Cardiac fibroblast (primary cell): ENCODE results near the gene TM4SF4.

ENCODE experiments used
- DNase-seq, 2 donors: peaks; one replicate each; pipeline versions ENCODE4 v3.0.0 to v3.0.0-alpha.2; 2010; ENCODE audit warnings: low read depth in 2 of 2
- H3K4me3 ChIP-seq, 2 donors: replicated peaks in 1 of 2; 1 replicate in 1 of 2; 2 replicates in 1 of 2; pipeline ENCODE4 v1.5.1; 2011; ENCODE audit warnings: low read depth in 2 of 2, low read length in 2 of 2, mild to moderate bottlenecking in 2 of 2, moderate library complexity in 1 of 2
- TF ChIP-seq, protein P1 (sequence below): IDR thresholded peaks from one replicate; pipeline ENCODE4 v1.5.1; 2011; ENCODE audit warnings: low read depth, mild to moderate bottlenecking, low read length, inconsistent platforms

Gene TM4SF4

DNA sequence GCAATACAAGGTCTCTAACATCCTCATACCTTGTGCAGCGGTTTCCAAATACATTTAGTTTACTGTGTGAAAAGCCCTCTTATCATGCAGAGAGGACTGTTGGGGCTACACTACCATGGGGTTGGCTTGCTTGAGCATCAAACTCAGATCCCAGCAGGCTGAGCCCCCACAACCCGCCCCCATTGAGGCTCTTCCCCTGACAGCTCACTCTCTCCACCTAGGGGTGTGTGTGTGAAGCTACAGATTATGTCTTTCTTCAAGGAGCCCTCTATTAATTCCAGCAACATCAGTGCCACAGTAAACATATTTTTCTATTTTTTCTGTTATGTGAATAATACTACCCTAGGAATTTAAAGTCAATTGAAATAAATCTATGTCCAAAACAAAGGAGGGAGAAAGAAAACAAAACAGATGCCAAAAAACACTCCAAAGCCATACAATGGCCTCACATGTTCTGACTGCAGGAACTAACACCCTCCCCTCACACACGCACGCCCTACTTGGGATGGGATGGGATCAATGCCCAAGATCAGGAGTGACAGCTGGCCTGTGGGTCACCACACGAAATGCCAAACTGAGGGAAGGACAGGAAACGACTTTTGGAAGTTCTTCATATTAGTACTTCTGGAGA, 14.7 kb downstream of the TM4SF4 start:
- TF ChIP-seq, protein P1, sequence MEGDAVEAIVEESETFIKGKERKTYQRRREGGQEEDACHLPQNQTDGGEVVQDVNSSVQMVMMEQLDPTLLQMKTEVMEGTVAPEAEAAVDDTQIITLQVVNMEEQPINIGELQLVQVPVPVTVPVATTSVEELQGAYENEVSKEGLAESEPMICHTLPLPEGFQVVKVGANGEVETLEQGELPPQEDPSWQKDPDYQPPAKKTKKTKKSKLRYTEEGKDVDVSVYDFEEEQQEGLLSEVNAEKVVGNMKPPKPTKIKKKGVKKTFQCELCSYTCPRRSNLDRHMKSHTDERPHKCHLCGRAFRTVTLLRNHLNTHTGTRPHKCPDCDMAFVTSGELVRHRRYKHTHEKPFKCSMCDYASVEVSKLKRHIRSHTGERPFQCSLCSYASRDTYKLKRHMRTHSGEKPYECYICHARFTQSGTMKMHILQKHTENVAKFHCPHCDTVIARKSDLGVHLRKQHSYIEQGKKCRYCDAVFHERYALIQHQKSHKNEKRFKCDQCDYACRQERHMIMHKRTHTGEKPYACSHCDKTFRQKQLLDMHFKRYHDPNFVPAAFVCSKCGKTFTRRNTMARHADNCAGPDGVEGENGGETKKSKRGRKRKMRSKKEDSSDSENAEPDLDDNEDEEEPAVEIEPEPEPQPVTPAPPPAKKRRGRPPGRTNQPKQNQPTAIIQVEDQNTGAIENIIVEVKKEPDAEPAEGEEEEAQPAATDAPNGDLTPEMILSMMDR, result peak; percentile 85
- DNase-seq, result peak; percentile 47 to 50
- H3K4me3 ChIP-seq, result no peak overlapping the region

DNA sequence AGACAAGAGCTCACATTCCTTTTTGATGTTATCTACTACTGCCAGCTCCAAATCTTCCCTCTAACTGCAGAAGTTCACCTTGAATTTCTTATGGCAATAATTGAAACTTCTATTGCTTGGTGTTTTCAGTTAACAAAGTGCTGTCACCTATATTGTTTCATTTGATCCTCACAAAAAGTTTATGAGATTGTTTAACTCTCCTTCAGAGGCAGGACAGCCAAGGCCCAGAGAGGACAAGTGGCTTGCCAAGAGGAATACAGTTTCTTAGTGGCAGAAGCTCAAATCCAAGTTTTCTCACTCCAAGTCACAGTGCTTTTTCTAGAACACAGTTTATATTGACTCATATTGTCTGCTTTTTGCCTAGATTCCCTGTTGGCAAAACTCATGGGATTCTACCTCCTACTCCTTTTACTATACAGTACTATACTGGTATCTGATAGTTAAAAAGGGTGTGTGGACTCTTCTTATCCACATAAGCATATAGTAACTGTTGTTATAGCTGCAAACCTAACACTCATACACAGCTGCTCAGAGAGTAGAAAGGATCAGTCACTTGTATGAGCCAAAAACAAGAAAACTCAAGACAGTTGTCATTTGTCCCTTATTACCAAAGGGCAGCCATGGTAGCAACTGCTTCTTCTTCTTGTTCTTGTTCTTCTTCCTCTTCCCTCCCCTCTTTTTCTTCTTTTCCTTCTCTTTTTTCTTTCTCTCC, 15.9 kb downstream of the TM4SF4 start:
- TF ChIP-seq, protein P1, result no peak
- H3K4me3 ChIP-seq, result no peak overlapping the region
- no peak for DNase-seq

DNA sequence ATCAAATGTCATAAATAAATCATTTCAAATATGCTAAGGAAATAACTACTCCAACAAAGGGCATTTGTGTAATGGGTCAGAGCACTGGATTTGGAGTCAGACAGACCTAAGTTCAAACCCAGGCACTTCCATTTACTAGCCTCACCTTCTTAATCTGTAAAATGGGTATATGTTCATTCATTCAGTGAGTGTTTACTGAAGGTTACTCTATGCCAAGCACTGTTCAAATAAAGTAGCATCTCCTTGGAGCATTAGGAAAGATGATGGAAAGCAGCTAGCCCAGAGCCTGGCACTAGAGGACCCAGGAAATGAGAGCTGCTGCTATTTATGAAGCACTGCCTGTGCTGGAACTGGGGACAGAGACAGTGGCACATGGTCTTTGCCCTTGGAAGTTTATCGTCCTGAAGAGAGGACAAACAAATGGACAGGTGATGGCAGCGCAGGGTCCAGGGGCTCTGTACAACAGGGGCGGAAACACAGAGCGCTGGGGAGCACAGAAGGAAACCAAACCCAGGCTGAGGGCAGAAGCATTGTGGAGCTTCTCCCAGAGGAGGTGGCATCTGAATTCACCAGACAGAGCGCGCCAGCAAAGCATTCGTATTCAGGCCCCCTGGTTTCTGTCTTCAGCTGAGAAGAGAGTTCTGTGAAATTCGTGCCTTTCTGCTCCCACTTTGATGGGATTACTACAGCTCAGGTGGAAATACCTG, 19.0 kb downstream of the TM4SF4 start:
- TF ChIP-seq, protein P1, result no peak
- H3K4me3 ChIP-seq, result no peak overlapping the region
- no peak for DNase-seq

DNA sequence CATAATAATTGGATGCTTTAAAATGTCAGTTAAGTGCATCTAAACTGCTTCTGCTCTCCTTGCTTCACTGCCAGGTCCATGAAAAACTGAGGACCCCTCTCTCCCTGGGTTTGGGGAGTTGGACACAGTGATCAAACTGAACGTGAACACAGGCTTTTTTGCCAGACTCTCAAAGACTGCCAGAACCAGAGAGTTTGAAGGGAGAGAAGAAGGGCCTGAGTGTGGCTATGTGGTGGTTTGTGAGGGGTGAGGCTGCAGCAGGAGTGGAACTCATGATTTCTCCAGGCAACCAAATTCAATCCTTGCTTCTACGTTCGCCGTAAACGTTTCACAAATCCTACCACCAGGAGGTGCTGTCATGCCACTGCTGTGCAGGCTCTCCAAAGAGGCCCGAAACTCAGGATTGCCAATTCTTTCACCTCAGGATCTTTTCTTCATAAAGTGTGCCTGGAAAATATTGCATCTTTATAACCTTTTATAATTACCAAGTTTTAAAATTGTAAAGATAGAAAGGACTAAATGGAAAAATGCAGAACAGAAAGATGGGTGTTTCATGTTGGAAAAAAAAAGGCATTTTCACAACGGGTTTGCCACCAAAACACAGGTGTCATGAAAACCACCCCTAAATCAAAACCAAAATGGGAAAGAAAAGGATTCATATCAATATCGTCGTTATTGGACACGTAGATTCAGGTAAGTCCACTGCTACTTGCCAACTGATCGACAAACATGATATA, 19.7 kb downstream of the TM4SF4 start:
- DNase-seq, result peak; percentile 86
- TF ChIP-seq, protein P1, result peak; percentile 89
- no peak overlapping the region for H3K4me3 ChIP-seq

DNA sequence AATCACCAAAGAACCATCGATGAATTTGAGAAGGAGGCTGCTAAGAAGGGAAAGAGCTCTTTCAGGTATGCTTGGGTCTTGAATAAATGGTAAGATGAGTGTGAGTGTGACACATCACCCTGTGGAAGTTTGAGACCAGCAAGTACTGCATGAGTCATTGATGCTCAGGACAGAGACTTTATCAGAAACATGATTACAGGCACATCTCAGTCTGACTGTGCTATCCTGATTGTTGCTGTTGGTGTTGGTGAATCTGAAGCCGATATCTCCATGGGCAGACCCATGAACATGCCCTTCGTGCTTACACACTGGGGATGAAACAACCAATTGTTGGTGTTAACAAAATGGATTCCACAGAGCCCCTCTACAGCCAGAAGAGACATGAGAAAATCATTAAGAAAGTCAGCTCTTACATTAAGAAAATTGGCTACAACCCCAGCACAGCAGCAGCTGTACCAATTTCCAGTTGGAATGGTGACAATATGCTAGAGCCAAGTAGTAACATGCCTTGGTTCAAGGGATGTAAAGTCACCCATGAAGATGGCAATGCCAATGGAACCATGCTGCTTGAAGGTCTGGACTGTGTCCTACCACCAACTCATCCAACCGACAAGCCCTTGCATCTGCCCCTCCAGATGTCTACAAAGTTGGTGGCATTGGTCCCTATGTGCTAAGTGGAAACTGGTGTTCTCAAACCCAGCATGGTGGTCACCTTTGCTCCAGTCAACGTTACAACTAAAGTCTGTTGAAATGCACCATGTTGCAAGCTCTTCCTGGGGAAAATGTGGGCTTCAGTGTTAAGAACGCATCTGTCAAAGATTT, 20.5 kb downstream of the TM4SF4 start:
- peak in 1 of 2 donors; percentile 66 for DNase-seq
- TF ChIP-seq, protein P1, result no peak
- no peak overlapping the region for H3K4me3 ChIP-seq
